Thymus (tissue), 11 donors: ENCODE data around the gene PHTF2. TPM values are rescaled to one million over a fixed set of nuclear protein-coding genes. Genes with fewer than 3 reads are reported as not detected.

ENCODE experiments used
- DNase-seq, 9 donors: peaks; one replicate each; pipeline ENCODE4 v3.0.0-alpha.2; 2013; ENCODE audit warnings: low spot score in 9 of 9, low read depth in 6 of 9, missing footprints in 1 of 9
- H3K27ac ChIP-seq, 2 donors: one replicate each; pipeline ENCODE4 v1.5.1; 2013; ENCODE audit warnings: control low read depth in 1 of 2, low read depth in 1 of 2, low read length in 1 of 2, mild to moderate bottlenecking in 1 of 2, moderate library complexity in 1 of 2
- H3K27me3 ChIP-seq, 2 donors: one replicate each; pipeline ENCODE4 v1.5.1; 2013; ENCODE audit warnings: low read length in 1 of 2; ENCODE audit not compliant: control insufficient read depth in 2 of 2, insufficient read depth in 1 of 2
- H3K36me3 ChIP-seq, 2 donors: one replicate each; pipeline ENCODE4 v1.5.1; 2013; ENCODE audit warnings: low read length in 1 of 2, mild to moderate bottlenecking in 1 of 2, moderate library complexity in 1 of 2; ENCODE audit not compliant: control insufficient read depth in 2 of 2, insufficient read depth in 2 of 2
- H3K4me1 ChIP-seq, 2 donors: one replicate each; pipeline ENCODE4 v1.5.1; 2013; ENCODE audit warnings: low read length in 2 of 2; ENCODE audit not compliant: control insufficient read depth in 2 of 2, insufficient read depth in 2 of 2
- H3K4me3 ChIP-seq, 2 donors: one replicate each; pipeline ENCODE4 v1.5.1; 2013; ENCODE audit warnings: low read length in 2 of 2, control low read depth in 1 of 2, mild to moderate bottlenecking in 1 of 2
- H3K9me3 ChIP-seq, 2 donors: one replicate each; pipeline ENCODE4 v1.5.1; 2013; ENCODE audit warnings: low read length in 1 of 2, mild to moderate bottlenecking in 1 of 2; ENCODE audit not compliant: control insufficient read depth in 2 of 2, insufficient read depth in 1 of 2
- WGBS: extraction: QIAGEN DNeasy Blood & Tissue Kit; methylation state at CpG from one replicate; pipeline ENCODE4 v1.1.7; 2013; 5-methylcytosine and 5-hydroxymethylcytosine counted together
- polyA plus RNA-seq: library from polyadenylated mRNA; stranded (reverse); fragments of 200-250 nt; gene quantifications from one replicate; pipeline ENCODE4 v1.2.3, GENCODE V29; 2013
- total RNA-seq: library from RNA; stranded (reverse); fragments of 120-200 nt; gene quantifications from one replicate; pipeline ENCODE4 v1.2.4, GENCODE V29; 2013
- donor health status: healthy.

Gene PHTF2
- total and polyA plus RNA-seq, 2 donors: 10.9 to 14.1 TPM

DNA sequence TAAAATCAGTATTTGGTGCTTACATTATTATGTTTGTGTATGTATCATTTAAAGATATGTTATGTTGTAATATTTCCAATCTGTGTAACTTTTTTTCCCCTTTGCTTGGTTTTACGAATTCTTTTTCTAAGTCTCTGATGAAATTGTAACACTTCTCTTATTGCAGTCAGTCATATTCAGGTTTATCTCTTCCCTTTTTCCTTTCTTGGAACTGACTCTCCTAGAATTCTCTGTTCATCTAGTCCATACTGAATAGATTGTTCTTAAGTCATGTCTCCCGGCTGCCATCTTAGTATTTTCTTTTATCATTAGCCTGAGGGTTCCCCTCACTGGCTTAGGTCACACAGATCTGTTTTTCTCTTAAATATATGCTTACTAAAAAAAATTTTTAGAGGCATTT, 44.6 kb downstream of the PHTF2 start:
- Histone ChIP-seq H3K4me1 (no peaks in the 10 kb centered on the region), H3K4me3 (no peak overlapping the region), H3K36me3 (no peaks in the 10 kb centered on the region), H3K27ac (no peak overlapping the region), H3K9me3 (no peaks in the 10 kb centered on the region), H3K27me3 (no peaks in the 10 kb centered on the region)
- 97% methylated on average over 2 of the region's 2 CpGs for WGBS
- DNase-seq: no peak

DNA sequence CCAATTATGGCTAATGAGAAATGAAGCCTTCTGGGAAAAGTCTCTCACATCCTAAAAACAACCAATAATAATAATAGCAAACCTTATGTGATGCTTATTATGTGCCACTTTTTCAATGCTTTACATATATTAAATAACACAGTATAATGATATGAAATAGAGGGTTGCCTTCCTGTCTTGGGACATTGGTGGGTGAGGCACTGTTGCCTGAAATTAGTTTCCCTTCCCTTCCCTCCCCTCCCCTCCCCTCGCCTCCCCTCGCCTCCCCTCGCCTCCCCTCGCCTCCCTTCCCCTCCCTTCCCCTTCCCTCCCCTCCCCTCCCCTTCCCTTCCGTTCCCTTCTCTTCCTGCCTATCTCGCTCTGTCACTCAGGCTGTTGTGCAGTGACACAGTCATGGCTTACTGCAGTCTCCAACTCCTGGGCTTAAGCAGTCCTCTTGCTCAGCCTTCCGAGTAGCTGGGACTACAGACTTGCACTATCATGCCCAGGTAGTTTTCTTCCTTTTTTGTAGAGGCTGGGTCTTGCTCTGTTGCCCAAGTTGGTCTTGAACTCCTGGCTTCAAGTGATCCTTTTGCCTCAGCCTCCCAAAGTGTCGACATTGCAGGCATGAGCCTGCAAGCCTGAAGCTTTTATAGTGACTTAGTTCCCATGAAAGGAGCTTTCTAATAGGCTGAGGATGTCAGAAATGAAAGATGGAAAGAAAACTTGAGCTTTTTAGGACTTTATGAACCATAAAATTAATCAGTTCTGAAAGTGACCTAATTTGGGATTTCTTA, 47.9 kb downstream of the PHTF2 start:
- DNase-seq: no peak
- H3K27ac ChIP-seq: no peak overlapping the region
- H3K27me3 ChIP-seq: no peaks in the 10 kb centered on the region
- H3K36me3 ChIP-seq: no peaks in the 10 kb centered on the region
- no peaks in the 10 kb centered on the region for H3K9me3 ChIP-seq
- H3K4me1 ChIP-seq: no peaks in the 10 kb centered on the region
- whole genome bisulfite sequencing: 96% methylated on average over 7 of the region's 8 CpGs
- H3K4me3 ChIP-seq: no peak overlapping the region

- Histone ChIP-seq H3K4me3 (no peak overlapping the region), H3K9me3 (no peaks in the 10 kb centered on the region), H3K27me3 (no peaks in the 10 kb centered on the region), H3K27ac (no peak overlapping the region), H3K4me1 (peaks cover 0 to 2% of the 10 kb centered on the region in 2 donors), H3K36me3 (peaks cover 3 to 7% of the 10 kb centered on the region in 2 donors)
- no peak for DNase-seq
- WGBS: 98% methylated on average over 7 of the region's 7 CpGs
Measured at GRCh38 chr7:77855371-77856083, 57.0 kb downstream of the PHTF2 start.

- Histone ChIP-seq H3K4me1 (peaks cover 0 to 2% of the 10 kb centered on the region in 2 donors), H3K4me3 (no peak overlapping the region), H3K9me3 (no peaks in the 10 kb centered on the region), H3K27me3 (no peaks in the 10 kb centered on the region), H3K27ac (no peak overlapping the region), H3K36me3 (peaks cover 3 to 7% of the 10 kb centered on the region in 2 donors)
- DNase-seq: no peak
- 93% methylated on average over 2 of the region's 2 CpGs for WGBS
Measured at GRCh38 chr7:77858278-77858677, 59.7 kb downstream of the PHTF2 start.

DNA sequence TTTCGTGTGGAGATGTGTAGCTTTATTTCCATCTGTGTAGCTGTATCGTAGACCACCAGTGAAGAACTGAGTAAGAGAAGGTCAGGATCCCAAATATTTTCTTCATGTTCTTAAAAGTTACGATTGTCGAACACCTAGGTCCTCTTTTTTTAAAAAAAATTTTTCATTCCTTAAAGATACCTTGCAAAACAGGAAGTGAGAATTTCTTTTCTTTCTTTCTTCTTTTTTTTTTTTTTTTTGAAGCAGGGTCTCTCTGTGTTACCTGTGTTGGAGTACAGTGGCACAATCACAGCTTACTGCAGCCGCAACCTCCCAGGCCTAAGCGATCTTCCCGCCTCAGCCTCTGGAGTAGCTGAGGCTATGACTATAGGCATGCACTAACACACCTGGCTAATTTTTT, 60.8 kb downstream of the PHTF2 start:
- Histone ChIP-seq H3K4me3 (no peak overlapping the region), H3K4me1 (peaks cover 0 to 2% of the 10 kb centered on the region in 2 donors), H3K27me3 (no peaks in the 10 kb centered on the region), H3K27ac (no peak overlapping the region), H3K9me3 (no peaks in the 10 kb centered on the region), H3K36me3 (peaks cover 3 to 7% of the 10 kb centered on the region in 2 donors)
- WGBS: 98% methylated on average over 7 of the region's 7 CpGs
- DNase-seq: no peak

- 97% methylated on average over 1 of the region's 1 CpG for WGBS
- no peaks in the 10 kb centered on the region for H3K36me3 ChIP-seq
Measured at GRCh38 chr7:77862691-77863090, 64.1 kb downstream of the PHTF2 start.

DNA sequence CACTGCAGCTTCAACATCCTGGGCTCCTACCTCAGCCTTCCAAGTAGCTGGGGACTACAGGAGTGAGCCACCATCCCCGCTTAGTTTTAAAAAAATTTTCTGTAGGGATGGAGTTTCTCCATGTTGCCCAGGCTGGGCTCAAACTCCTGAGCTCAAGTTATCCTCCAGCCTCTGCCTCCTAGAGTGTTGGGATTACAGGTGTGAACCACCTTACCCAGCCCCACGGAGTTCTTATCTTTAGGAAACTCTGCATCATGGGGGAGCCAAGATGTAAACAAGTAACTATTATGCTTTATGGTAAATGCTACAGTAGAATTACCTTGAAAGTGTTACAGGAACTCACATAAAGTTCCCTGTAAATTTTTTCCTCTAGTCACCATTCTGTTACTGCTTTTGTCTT, 65.3 kb downstream of the PHTF2 start:
- Histone ChIP-seq H3K27me3 (no peaks in the 10 kb centered on the region), H3K4me3 (no peak overlapping the region), H3K4me1 (peaks cover 0 to 2% of the 10 kb centered on the region in 2 donors), H3K9me3 (no peaks in the 10 kb centered on the region), H3K36me3 (no peaks in the 10 kb centered on the region), H3K27ac (no peak overlapping the region)
- no peak for DNase-seq
- 96% methylated on average over 2 of the region's 2 CpGs for WGBS

More at GRCh38 chr7:77862691-77863090, 64.1 kb downstream of the PHTF2 start:
- Histone ChIP-seq H3K4me3 (no peak overlapping the region), H3K4me1 (peaks cover 0 to 2% of the 10 kb centered on the region in 2 donors), H3K9me3 (no peaks in the 10 kb centered on the region), H3K27me3 (no peaks in the 10 kb centered on the region), H3K27ac (no peak overlapping the region)
- no peak for DNase-seq

DNA sequence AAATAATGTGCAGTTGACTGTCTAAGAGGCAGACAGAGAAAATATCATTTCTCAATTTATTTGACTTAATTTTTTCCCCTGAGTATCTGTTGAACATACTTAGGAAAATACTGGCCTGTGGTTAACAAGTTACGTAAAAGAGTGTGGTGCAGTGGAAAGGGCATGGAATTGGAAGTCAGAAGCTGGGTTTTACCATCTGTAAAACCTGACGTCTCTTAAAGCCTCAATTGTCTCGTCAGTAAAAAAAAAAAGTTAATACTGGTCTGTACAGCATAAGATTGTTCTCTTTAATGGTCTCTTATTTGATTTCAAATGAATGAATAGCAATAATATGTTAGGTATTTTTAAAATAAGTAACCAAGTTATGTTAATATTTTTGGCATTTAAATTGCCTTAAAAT, 67.8 kb downstream of the PHTF2 start:
- H3K4me3 ChIP-seq: no peak overlapping the region
- no peaks in the 10 kb centered on the region for H3K9me3 ChIP-seq
- no peak overlapping the region for H3K27ac ChIP-seq
- no peaks in the 10 kb centered on the region for H3K36me3 ChIP-seq
- H3K27me3 ChIP-seq: no peaks in the 10 kb centered on the region
- DNase-seq: no peak
- 99% methylated on average over 3 of the region's 3 CpGs for WGBS
- H3K4me1 ChIP-seq: no peaks in the 10 kb centered on the region

- Histone ChIP-seq H3K27ac (no peak overlapping the region), H3K4me1 (no peaks in the 10 kb centered on the region), H3K4me3 (no peak overlapping the region), H3K9me3 (no peaks in the 10 kb centered on the region), H3K36me3 (no peaks in the 10 kb centered on the region), H3K27me3 (no peaks in the 10 kb centered on the region)
- no peak for DNase-seq
- 96% methylated on average over 3 of the region's 3 CpGs for WGBS
Measured at GRCh38 chr7:77866786-77867536, 68.4 kb downstream of the PHTF2 start.
